Left hindlimb (tissue), 1 donor: Measurements from ENCODE around the gene ZNF865.

Experiments
- DNase-seq: peaks from one replicate; pipeline ENCODE4 v3.0.0-alpha.2; 2018

ZNF865 gene

DNA sequence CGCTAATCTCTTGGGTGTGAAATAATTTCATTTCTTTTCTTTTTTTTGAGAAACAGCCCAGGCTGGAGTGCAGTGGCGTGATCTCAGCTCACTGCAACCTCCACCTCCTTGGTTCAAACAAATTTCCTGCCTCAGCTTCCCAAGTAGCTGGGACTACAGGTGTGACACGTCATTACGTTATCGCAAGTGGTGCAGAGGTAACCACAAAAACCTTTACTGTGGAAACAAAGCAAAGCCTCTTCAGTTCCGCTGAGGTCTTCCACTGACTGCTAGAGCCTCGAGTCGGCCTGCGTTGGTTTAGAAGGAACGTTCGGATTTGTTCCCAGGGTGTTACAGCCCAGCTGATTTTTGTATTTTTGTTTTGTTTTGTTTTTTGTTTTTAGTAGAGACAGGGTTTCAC is 20.9 kb downstream of the ZNF865 start:
- no peak for DNase-seq

GRCh38 chr19:55632463-55632834 is 27.0 kb downstream of the ZNF865 start:
- peak; percentile 81 for DNase-seq

DNA sequence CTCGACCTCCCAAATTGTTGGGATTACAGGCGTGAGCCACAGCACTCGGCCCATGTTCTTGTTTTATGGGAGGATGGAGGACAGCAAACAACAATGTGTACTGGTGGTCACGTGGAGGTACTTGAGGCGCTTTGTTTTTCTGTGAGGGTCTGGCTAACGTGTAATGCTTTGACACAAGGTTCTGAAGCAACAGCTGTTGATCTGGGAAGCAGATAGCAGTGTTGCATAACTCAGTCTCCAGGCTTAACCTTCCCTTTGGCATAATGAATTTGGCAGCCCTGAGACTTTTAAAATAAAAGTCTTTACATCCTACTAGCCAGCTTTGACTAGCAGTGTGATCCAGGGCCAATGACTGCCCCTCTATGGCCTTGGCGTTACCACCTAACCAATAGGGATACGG is 28.4 kb downstream of the ZNF865 start:
- no peak for DNase-seq

DNA sequence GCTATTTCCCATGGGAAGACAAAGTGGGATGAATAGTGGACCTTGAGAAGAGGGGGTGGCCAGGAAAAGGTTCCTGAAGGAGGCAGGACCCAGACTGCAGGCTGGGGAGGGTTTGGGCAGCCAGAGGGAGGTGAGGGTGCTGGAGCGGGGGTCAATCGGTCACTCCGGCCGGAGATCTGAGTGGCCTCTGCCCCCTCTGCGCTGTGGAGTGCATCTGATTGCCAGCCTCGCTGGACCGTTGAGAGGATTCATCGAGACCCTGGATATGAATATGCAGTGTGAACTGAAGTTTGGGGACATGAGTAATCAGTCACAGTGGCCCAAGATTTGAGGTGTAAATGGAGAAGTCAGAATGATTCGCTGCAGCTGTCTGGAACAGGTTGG is 29.9 kb downstream of the ZNF865 start:
- no peak for DNase-seq

DNA sequence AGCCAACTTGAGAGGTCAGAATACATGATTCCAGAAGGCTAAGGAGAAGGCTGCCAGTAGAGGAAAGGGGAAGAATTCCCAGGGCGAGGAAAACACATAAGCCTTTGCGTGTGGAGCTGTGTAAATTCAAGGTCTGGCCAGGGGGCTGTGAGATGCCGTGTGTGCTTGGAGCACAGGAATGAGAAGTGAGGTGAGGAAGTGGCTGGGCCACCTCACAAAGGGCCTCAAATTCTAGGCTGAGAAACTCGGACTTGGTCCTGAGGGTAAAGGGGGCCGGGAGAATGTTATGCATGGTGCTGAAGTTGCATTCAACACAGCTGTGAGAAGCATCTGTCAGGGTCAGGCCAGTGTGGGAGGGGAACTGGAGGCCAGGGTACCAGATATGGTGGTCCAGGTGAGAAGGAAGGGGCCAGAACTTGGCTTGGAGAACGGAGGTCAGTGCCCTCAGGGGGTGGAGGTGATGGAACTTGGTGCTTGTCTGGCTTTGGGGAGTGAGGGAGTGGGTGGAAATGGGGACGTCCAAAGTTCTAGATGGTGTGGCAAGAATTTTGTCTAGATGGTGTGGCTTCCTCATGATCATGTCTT is 30.5 kb downstream of the ZNF865 start:
- no peak for DNase-seq

GRCh38 chr19:55636723-55637122 is 31.3 kb downstream of the ZNF865 start:
- peak; percentile 15 for DNase-seq

DNA sequence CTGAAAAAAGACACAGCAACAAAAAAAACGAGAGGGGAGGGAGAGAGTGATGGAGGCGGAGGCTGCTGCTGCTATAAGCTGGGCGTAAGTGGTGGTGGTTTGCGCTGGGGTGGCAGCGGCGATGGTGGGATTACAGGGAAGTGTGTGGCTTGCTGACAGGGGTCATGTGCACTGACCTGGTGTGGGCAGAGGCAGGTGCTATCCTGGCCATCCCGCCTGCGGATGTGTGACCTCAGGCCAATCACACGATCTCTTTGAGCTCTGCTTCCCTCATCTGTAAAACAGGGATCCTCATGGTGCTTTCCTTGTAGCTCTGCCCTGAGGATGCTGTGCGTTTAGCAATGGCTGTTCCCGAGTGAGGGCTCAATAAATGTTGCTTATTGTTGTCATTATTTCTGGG is 32.1 kb downstream of the ZNF865 start:
- no peak for DNase-seq

GRCh38 chr19:55638864-55639359 is 33.5 kb downstream of the ZNF865 start:
- no peak for DNase-seq

DNA sequence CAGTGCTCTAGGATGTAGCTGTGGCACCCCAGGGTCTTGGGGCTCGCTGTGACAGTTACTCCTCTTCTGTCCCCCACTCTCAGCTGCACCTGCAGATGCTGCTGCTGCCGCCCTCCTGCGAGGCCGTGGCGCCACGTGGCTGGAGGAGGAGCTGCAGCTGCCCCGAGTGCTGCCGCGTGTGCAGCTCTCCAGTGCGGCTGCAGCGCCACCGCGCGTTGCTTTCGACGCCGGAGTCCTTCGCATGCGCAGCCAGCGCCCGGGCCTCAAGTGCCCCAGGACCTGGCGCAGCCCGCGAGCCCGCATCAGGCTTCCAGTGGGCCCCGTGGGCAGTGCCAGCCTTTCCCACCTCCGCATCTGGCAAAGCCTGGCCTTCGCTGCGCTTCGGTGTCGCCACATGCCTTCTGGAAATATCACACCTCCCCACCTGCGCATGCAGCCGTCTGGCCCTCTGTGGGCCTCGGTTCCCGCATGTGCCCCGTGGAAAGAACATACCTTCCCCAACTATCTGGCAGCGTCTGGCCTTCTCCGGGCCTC is 34.7 kb downstream of the ZNF865 start:
- peak; percentile 85 for DNase-seq

DNA sequence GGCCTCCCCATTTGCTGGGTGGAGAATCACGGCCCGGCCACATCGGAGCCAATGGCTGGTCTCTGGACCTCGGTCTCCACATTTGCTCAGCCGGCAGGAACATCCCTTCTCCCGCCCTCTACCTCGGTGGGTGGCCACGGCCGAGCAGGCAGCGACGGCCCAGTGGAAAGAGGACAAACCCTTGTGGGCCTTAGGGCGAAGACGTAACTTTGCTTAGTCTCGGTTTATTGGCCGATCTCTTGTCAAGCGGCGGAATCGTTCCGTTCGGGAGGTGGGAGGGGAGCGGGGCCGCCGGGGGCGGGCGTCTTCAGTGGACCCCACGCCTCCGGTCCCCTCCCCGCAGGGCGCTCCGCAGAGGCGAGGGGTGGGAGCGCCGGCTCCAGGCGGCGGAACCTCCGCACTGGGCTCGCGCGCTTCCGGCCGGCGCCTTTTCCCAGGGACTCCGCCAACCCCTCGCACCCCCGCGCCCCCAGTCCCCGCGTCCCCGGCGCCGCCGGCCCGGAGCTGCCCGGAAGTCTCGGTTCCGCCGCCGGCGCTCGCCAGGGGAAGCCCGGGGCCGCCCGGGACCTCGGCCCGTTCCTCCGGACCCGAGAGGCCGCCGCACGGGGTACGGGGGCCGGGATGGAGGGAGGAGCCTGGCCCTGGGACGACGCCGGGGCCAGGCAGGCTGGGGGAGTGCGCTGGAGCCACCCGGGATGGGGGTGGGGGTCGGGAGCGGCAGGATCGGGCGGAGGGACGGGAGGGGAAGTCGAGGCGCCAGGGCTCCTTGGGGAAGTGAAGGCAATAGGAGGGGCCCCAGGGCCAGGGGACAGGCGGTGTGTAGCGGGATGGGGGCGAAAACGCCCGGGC is 35.4 kb downstream of the ZNF865 start, which contains the start of gene ZNF580:
TSS of gene ZNF580 (plus strand) at position 426 of the 849 bp plus-strand sequence. CDS start 1,507 bp downstream, outside the sequence.
- DNase-seq, result peak; percentile 89

- peak; percentile 56 for DNase-seq
Measured at GRCh38 chr19:55641426-55642152, 36.1 kb downstream of the ZNF865 start.

- DNase-seq, result no peak
Measured at GRCh38 chr19:55642153-55643002, 36.9 kb downstream of the ZNF865 start.

DNA sequence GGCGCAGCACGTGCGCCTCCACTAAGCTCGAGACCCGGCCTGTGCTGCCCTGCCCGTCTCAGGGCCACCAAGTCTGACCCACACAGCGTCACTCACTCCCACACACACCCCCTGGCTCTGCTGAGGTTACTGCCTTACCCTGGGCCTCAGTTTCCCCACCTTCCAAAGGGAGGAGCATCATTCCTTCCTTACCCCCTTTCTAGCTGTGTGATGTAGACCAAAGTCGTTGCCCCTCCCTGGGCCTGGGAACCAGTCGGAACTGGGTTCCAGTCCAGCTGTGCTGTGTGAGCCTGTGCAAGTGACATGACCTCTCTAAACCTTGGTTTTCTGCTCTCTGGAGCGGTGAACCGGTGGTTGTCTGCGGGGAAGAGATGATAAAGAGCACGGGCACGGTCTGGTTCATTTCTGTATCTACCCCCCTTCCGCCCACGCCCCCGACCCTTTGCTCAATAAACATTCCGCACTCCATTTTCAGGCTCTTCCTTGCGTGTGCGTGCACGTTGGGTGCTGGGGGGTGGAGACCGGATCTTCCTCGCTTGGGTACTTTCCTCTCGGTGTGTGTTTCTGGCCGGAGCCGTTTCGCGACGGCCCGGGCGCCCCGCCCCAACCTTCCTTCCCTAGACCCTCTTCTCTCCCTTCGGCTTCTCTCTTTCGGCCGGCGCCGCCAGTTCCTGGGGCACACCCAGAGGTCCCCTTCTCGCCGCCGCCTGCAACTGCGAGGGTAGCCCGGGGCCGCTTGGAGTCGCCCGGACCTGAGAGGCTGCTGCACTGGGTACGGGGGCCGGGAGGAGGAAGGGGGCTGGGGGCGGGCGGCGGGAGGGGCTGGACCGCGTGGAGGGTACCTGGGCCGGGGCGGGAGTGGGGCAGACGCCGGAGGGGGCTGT is 37.8 kb downstream of the ZNF865 start, which contains the start of gene ZNF581:
TSS of gene ZNF581 (plus strand) at position 647 of the 884 bp plus-strand sequence. CDS start 923 bp downstream, outside the sequence.
- DNase-seq, result peak; percentile 82

DNA sequence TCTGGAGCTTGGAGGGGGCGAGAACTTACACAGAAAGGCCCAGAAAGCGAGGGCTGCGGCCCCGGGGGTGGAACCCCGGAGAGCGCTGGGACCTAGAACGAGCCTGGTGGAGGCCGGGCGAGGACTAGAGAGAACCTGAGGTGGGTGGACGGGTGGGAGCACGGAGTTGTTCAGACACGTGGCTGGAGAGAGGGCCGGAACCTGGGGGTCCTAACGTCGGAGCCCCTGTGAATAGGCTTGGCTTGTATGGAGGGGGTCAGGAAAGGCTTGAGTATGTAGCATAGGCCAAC is 38.4 kb downstream of the ZNF865 start:
- no peak for DNase-seq

DNA sequence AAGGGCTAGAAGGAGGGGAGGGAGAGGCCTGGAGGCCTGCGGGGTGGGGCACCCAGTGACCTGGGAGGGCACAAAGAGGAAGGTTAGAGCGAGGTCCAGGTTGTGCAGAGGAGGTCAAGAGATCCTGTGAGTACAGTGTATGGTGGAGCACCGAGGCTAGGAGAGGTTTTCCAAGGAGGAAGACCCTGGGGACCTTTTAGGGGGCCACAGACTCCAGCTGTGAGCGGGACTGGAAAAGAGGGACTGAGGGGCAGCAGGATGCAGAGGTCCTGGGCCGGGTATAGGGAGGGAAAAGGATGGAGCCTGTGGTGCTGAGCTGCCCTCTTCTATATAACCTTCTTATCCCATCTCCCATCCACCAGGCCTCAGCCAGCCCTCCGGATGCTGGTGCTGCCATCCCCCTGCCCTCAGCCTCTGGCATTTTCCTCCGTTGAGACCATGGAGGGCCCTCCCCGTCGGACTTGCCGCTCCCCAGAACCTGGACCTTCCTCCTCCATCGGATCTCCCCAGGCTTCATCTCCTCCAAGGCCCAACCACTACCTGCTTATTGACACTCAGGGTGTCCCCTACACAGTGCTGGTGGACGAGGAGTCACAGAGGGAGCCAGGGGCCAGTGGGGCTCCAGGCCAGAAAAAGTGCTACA is 38.9 kb downstream of the ZNF865 start:
- DNase-seq, result no peak

GRCh38 chr19:55644842-55645511 is 39.5 kb downstream of the ZNF865 start:
- no peak for DNase-seq

DNA sequence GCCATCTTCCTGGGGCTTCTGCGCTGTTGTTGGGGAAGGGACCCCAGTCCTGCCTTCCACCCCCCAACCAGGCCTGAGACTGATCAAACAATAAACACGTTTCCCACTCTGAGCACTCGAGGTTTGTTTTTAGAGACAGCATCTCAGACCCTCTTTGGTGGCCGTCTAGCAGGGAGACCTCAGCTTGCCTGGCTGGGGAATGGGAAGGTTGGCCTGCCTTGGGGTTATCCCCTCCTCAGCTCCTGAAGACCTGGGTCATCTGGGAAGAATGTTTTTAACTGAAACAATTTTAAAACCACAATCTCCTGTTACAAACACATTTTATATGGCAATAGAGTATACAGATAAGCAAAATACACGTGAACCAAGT is 40.0 kb downstream of the ZNF865 start:
- DNase-seq, result no peak

DNA sequence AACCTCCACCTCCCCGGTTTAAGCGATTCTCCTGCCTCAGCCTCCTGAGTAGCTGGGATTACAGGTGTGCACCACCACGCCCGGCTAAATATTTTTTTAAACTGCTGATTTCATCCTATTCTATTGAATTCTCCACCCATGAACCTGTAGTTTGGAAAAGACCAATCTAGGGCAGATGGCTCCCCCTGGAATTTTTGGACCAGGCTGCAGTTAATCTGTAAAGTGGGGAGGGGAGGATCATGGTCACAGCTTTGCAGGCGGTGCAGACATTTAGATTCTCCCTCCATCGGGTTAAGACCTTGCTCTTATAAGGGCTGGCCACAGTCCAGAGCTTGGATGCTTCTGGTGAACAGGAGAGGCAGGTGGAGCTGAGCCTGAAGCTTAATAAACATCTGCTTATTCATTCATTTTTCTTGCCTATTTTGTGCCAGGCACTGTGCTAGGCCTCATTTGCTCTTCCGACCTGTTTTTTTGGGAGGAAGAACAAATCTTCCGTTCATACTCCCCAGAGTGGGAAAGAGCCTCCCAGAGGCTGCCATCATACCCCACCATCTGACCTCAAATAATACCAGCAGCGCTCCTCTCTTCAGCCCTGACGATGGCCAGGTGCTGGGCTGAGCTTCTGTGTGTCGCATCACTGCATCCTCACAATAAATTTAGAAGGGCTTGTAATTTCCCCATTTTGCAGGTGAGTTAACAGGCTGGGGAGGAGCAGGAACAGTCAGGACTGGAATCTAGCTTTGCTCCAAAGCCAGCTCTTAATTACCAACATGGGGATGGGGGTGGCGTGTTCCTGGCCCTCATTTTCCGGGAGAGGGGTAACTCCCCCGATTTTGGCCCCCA is 41.7 kb downstream of the ZNF865 start:
- no peak for DNase-seq
